PFSK-1 (cell line): Measurements from ENCODE around the gene TBC1D2.

Source experiments
- FOXP2 ChIP-seq: optimal IDR thresholded peaks from 2 replicates; pipeline ENCODE3; 2011; ENCODE audit warnings: borderline replicate concordance, control low read depth, inconsistent platforms; ENCODE audit not compliant: insufficient read depth; ENCODE audit errors: extremely low read length, extremely low read depth
- POLR2AphosphoS5 ChIP-seq: IDR thresholded peaks from 2 replicates; pipeline ENCODE4 v1.6.1; 2012; ENCODE audit warnings: low read depth, mild to moderate bottlenecking, control low read depth, low read length, moderate library complexity
- REST ChIP-seq, 2 experiments: IDR thresholded peaks; 2 replicates each; pipeline versions ENCODE4 v1.6.1 to v1.8.0; 2011 to 2012; ENCODE audit warnings: low read depth in 2 of 2, low read length in 2 of 2, control low read depth in 1 of 2, inconsistent platforms in 1 of 2, mild to moderate bottlenecking in 1 of 2, moderate library complexity in 1 of 2; ENCODE audit not compliant: insufficient read depth in 1 of 2
- SIN3A ChIP-seq: IDR thresholded peaks from 2 replicates; pipeline ENCODE4 v1.6.1; 2012; ENCODE audit warnings: mild to moderate bottlenecking, low read length, moderate library complexity, borderline replicate concordance; ENCODE audit not compliant: insufficient read depth
- TAF1 ChIP-seq: IDR thresholded peaks from 2 replicates; pipeline ENCODE4 v1.6.1; 2012; ENCODE audit warnings: low read length, control low read depth, borderline replicate concordance; ENCODE audit not compliant: insufficient read depth

Gene TBC1D2

GRCh38 chr9:98203153-98203552 is 52.3 kb downstream of the TBC1D2 start:
- no peak for TF ChIP-seq TAF1
- no peak for TF ChIP-seq REST (IDR thresholded peaks at IDR 0.05; ENCODE audit: insufficient read depth in 1 of 2, low read depth in 2 of 2, low read length in 2 of 2)
- TF ChIP-seq FOXP2: no peak
- no peak for TF ChIP-seq SIN3A
- no peak for TF ChIP-seq POLR2AphosphoS5

- TF ChIP-seq REST (IDR thresholded peaks at IDR 0.05; ENCODE audit: insufficient read depth in 1 of 2, low read depth in 2 of 2, low read length in 2 of 2) (no peak), SIN3A (no peak), FOXP2 (no peak), POLR2AphosphoS5 (no peak), TAF1 (no peak)
Observed at GRCh38 chr9:98202252-98202651, 53.2 kb downstream of the TBC1D2 start.

- TF ChIP-seq SIN3A (no peak), POLR2AphosphoS5 (no peak), TAF1 (no peak), FOXP2 (no peak), REST (IDR thresholded peaks at IDR 0.05; ENCODE audit: insufficient read depth in 1 of 2, low read depth in 2 of 2, low read length in 2 of 2) (no peak)
Observed at GRCh38 chr9:98201749-98202148, 53.7 kb downstream of the TBC1D2 start.

GRCh38 chr9:98201102-98201501 is 54.3 kb downstream of the TBC1D2 start:
- no peak for TF ChIP-seq POLR2AphosphoS5

DNA sequence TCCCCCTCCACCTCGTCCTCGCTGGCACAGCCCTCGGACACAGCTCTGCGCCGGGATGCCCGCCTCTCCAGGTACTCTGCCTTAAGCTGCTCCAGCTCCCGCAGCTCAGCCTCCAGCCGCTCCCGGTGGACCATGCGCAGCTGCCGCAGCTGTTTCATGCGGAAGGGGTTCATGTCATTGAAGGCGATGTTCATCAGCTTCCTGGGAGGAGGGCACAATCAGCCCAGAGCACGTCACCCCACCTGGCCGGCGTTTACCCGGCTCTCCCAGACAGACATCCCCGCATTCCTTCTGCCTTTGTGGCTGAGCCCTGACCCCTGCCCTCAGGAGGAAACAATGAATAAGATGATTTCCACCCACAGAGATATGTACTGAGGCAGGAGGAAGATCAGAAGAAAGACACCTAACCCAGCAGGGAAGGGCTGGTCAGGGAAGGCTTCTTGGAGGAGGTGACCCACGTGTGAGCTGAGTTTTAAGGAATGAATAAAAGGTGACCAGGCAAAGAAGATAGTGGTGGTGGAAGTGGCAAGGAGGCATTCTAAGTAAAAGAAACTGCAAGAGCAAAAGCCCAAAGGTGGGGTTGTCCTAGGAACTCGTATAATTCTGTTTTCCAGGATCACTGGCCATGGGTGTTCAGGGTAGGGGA is 55.9 kb downstream of the TBC1D2 start:
- TF ChIP-seq TAF1 (no peak), REST (IDR thresholded peaks at IDR 0.05; ENCODE audit: insufficient read depth in 1 of 2, low read depth in 2 of 2, low read length in 2 of 2) (no peak), SIN3A (no peak), POLR2AphosphoS5 (no peak), FOXP2 (no peak)
